Esophagus squamous epithelium (tissue), 4 donors: ENCODE measurements around the gene FAM163B.

Experiments
- POLR2A ChIP-seq, 4 donors: fragments of 450-650 bp; IDR thresholded peaks; one replicate each; pipeline ENCODE4 v1.6.1; 2017; ENCODE audit warnings: antibody characterized with exemption in 4 of 4, mild to moderate bottlenecking in 4 of 4, moderate library complexity in 3 of 4
- TF ChIP-seq, protein P1 (sequence below), 6 experiments: fragments of 450-650 bp in 4 of 6; fragments of 200-600 bp in 2 of 6; sonication (generic) in 2 of 6; IDR thresholded peaks; one replicate each; pipeline ENCODE4 v1.5.1; 2016 to 2019; ENCODE audit warnings: antibody characterized with exemption in 6 of 6, mild to moderate bottlenecking in 4 of 6, moderate library complexity in 4 of 6

DNA sequence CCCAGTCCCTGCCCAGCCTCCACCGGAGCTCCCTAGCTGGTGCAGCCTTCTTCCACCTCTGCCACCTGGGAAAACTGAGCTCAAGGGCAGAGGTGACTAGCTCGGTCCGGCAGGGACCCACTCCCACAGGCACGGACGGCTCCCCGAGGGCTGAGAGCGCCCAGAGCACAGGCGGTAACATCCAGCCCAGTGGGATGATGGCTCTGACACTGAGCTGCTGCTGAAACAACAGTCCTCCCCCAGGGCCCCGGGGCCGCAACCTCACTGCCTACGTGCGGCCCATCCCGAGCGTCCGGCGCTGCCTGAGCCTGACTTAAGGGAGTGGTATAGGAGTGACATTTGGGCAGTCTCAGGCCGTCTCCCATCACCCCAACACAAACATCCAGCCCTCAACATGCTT lies 3.7 kb downstream of the FAM163B start:
- TF ChIP-seq, protein P1, sequence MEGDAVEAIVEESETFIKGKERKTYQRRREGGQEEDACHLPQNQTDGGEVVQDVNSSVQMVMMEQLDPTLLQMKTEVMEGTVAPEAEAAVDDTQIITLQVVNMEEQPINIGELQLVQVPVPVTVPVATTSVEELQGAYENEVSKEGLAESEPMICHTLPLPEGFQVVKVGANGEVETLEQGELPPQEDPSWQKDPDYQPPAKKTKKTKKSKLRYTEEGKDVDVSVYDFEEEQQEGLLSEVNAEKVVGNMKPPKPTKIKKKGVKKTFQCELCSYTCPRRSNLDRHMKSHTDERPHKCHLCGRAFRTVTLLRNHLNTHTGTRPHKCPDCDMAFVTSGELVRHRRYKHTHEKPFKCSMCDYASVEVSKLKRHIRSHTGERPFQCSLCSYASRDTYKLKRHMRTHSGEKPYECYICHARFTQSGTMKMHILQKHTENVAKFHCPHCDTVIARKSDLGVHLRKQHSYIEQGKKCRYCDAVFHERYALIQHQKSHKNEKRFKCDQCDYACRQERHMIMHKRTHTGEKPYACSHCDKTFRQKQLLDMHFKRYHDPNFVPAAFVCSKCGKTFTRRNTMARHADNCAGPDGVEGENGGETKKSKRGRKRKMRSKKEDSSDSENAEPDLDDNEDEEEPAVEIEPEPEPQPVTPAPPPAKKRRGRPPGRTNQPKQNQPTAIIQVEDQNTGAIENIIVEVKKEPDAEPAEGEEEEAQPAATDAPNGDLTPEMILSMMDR (IDR thresholded peaks at IDR 0.05): no peak
- TF ChIP-seq POLR2A (IDR thresholded peaks at IDR 0.05): no peak
